SK-N-SH treated with all-trans-retinoic acid at 6 μM for 48 hours (cell line): ENCODE results near the gene NME4.
A peak's percentile ranks its signal among the peaks of the same experiment; 100 is the strongest.

ENCODE experiments used
- ARNTL ChIP-seq: fragments of 450-650 bp; formaldehyde crosslinking; IDR thresholded peaks from 2 replicates; pipeline ENCODE4 v1.5.0; 2020; ENCODE audit warnings: low read depth, mild to moderate bottlenecking, moderate library complexity, borderline replicate concordance
- BACH2 ChIP-seq: fragments of 250-450 bp; sonication (Bioruptor Pico); IDR thresholded peaks from 2 replicates; pipeline ENCODE4 v1.9.0; 2021; ENCODE audit warnings: mild to moderate bottlenecking, borderline replicate concordance
- CSDC2 ChIP-seq: fragments of 250-450 bp; sonication (Bioruptor Pico); IDR thresholded peaks from 2 replicates; pipeline ENCODE4 v1.5.0; 2020; ENCODE audit warnings: mild to moderate bottlenecking, moderate library complexity
- GLIS3 ChIP-seq: fragments of 250-450 bp; sonication (Bioruptor Pico); IDR thresholded peaks from 2 replicates; pipeline ENCODE4 v1.5.0; 2020; ENCODE audit warnings: mild to moderate bottlenecking, moderate library complexity
- PPARA ChIP-seq: fragments of 250-450 bp; sonication (Bioruptor Pico); IDR thresholded peaks from 2 replicates; pipeline ENCODE4 v1.5.0; 2020; ENCODE audit warnings: mild to moderate bottlenecking, borderline replicate concordance
- RARB ChIP-seq: fragments of 250-450 bp; sonication (Bioruptor Pico); IDR thresholded peaks from 2 replicates; pipeline ENCODE4 v1.8.0; 2021; ENCODE audit warnings: mild to moderate bottlenecking, moderate library complexity
- TCF4 ChIP-seq: fragments of 250-450 bp; sonication (Bioruptor Pico); IDR thresholded peaks from 2 replicates; pipeline ENCODE4 v1.8.0; 2021; ENCODE audit warnings: mild to moderate bottlenecking, moderate library complexity, borderline replicate concordance
- ZC3H10 ChIP-seq: fragments of 250-450 bp; sonication (Bioruptor Pico); IDR thresholded peaks from 2 replicates; pipeline ENCODE4 v1.5.1; 2021; ENCODE audit warnings: mild to moderate bottlenecking, moderate library complexity
- ZNF565 ChIP-seq: fragments of 450-650 bp; formaldehyde crosslinking; conservative IDR thresholded peaks from 2 replicates; pipeline ENCODE4 v1.5.0; 2020; ENCODE audit warnings: low read depth, mild to moderate bottlenecking, moderate library complexity
- ZNF70 ChIP-seq: fragments of 450-650 bp; formaldehyde crosslinking; IDR thresholded peaks from 2 replicates; pipeline ENCODE4 v1.5.0; 2020; ENCODE audit warnings: mild to moderate bottlenecking, moderate library complexity
- TF ChIP-seq, protein P1 (sequence below): fragments of 250-450 bp; sonication (Bioruptor Pico); IDR thresholded peaks from 2 replicates; pipeline ENCODE4 v1.5.1; 2020; ENCODE audit warnings: low read depth, mild to moderate bottlenecking, moderate library complexity
- TF ChIP-seq, protein P2 (sequence below): fragments of 250-450 bp; sonication (Bioruptor Pico); IDR thresholded peaks from 2 replicates; pipeline ENCODE4 v1.8.0; 2020; ENCODE audit warnings: mild to moderate bottlenecking, moderate library complexity, borderline replicate concordance
- TF ChIP-seq, protein P3 (sequence below): fragments of 250-450 bp; sonication (Bioruptor Pico); IDR thresholded peaks from 2 replicates; pipeline ENCODE4 v1.5.0; 2020; ENCODE audit warnings: mild to moderate bottlenecking, moderate library complexity

DNA sequence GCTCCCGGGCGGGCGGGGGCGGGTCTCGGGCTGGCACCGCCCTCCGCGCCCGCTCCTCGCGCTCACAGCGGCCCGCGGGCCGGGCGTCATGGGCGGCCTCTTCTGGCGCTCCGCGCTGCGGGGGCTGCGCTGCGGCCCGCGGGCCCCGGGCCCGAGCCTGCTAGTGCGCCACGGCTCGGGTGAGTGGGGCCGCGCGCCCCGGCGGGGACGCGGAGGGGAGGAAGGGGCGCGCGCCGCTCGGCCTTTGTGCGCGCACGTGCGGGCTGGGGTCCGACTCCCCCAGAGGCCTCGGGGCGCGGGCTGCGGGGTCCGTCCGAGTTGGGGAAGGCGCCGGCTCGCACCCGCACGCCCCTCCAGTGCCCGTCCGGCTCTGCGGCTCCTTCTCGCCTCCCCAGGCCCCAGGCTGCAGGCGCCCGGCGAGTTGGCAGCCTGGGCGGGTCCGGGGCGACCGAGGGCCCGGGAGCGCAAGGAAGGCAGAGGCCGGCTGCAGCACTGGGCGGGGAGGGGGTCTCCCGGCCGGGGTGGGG, at the start of gene NME4:
- no peak for TF ChIP-seq PPARA
- TF ChIP-seq ZNF565 = no peak
- no peak for TF ChIP-seq ARNTL (CRISPR knock-in tag)
- TF ChIP-seq TCF4 (CRISPR knock-in tag) = no peak
- no peak for TF ChIP-seq ZC3H10
- TF ChIP-seq, protein P1, sequence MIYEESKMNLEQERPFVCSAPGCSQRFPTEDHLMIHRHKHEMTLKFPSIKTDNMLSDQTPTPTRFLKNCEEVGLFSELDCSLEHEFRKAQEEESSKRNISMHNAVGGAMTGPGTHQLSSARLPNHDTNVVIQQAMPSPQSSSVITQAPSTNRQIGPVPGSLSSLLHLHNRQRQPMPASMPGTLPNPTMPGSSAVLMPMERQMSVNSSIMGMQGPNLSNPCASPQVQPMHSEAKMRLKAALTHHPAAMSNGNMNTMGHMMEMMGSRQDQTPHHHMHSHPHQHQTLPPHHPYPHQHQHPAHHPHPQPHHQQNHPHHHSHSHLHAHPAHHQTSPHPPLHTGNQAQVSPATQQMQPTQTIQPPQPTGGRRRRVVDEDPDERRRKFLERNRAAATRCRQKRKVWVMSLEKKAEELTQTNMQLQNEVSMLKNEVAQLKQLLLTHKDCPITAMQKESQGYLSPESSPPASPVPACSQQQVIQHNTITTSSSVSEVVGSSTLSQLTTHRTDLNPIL (CRISPR knock-in tag) = no peak
- TF ChIP-seq, protein P2, sequence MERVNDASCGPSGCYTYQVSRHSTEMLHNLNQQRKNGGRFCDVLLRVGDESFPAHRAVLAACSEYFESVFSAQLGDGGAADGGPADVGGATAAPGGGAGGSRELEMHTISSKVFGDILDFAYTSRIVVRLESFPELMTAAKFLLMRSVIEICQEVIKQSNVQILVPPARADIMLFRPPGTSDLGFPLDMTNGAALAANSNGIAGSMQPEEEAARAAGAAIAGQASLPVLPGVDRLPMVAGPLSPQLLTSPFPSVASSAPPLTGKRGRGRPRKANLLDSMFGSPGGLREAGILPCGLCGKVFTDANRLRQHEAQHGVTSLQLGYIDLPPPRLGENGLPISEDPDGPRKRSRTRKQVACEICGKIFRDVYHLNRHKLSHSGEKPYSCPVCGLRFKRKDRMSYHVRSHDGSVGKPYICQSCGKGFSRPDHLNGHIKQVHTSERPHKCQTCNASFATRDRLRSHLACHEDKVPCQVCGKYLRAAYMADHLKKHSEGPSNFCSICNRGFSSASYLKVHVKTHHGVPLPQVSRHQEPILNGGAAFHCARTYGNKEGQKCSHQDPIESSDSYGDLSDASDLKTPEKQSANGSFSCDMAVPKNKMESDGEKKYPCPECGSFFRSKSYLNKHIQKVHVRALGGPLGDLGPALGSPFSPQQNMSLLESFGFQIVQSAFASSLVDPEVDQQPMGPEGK = no peak
- no peak for TF ChIP-seq ZNF70 (CRISPR knock-in tag)
- no peak for TF ChIP-seq BACH2 (CRISPR knock-in tag)
- no peak for TF ChIP-seq CSDC2 (CRISPR knock-in tag)
- no peak for TF ChIP-seq GLIS3 (CRISPR knock-in tag)
- TF ChIP-seq, protein P3, sequence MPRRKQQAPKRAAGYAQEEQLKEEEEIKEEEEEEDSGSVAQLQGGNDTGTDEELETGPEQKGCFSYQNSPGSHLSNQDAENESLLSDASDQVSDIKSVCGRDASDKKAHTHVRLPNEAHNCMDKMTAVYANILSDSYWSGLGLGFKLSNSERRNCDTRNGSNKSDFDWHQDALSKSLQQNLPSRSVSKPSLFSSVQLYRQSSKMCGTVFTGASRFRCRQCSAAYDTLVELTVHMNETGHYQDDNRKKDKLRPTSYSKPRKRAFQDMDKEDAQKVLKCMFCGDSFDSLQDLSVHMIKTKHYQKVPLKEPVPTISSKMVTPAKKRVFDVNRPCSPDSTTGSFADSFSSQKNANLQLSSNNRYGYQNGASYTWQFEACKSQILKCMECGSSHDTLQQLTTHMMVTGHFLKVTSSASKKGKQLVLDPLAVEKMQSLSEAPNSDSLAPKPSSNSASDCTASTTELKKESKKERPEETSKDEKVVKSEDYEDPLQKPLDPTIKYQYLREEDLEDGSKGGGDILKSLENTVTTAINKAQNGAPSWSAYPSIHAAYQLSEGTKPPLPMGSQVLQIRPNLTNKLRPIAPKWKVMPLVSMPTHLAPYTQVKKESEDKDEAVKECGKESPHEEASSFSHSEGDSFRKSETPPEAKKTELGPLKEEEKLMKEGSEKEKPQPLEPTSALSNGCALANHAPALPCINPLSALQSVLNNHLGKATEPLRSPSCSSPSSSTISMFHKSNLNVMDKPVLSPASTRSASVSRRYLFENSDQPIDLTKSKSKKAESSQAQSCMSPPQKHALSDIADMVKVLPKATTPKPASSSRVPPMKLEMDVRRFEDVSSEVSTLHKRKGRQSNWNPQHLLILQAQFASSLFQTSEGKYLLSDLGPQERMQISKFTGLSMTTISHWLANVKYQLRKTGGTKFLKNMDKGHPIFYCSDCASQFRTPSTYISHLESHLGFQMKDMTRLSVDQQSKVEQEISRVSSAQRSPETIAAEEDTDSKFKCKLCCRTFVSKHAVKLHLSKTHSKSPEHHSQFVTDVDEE = 0 out of 2 replicates have a peak, but pooled peaks have one; percentile 22
- no peak for TF ChIP-seq RARB
